ENCODE results near the gene SNAPC5. TPM values are rescaled to one million over a fixed set of nuclear protein-coding genes. Genes with fewer than 3 reads are reported as not detected.

The SNAPC5 gene
- total RNA-seq, 1 experiment from 2014 or later, result 47.6 TPM

- Mint-ChIP-seq H3K27ac (ENCODE audit: unreplicated experiment) (peak overlapping the region; percentile 93), H3K27me3 (ENCODE audit: unreplicated experiment) (no peaks in the 10 kb centered on the region), H3K36me3 (ENCODE audit: insufficient read depth, unreplicated experiment) (peaks cover 83% of the 10 kb centered on the region), H3K4me1 (ENCODE audit: low read depth, unreplicated experiment) (peaks cover 34% of the 10 kb centered on the region), H3K4me3 (ENCODE audit: low read depth, unreplicated experiment) (peak overlapping the region; percentile 91), H3K9me3 (ENCODE audit: low read depth, unreplicated experiment) (no peaks in the 10 kb centered on the region)
- BruUV-seq (replicated peaks), result no TSS peak
- intact Hi-C loops (cut with micrococcal nuclease; ENCODE audit: unreplicated experiment), result no loop called here
- CTCF ChIA-PET, result interaction anchor here (0.5 to 2.5 kb wide), 8 partner anchors 9 to 202 kb away, joined by 3 to 21 read pairs (median 4); partner anchors contain the start of gene MAP2K1
- no peak for TF ChIP-seq CTCF (IDR thresholded peaks at IDR 0.05; ENCODE audit: unreplicated experiment)
- DNase-seq, result no peak
Observed at GRCh38 chr15:66496951-66497501, 536 bp downstream of the SNAPC5 start.

GRCh38 chr15:66494262-66494661 lies 3.3 kb downstream of the SNAPC5 start:
- DNase-seq, result no peak
- no peak for TF ChIP-seq CTCF (IDR thresholded peaks at IDR 0.05; ENCODE audit: unreplicated experiment)
- no peaks in the 10 kb centered on the region for H3K27me3 Mint-ChIP-seq (ENCODE audit: unreplicated experiment)
- BruUV-seq (replicated peaks), result no TSS peak
- CTCF ChIA-PET, result no interaction called here
- H3K27ac Mint-ChIP-seq (ENCODE audit: unreplicated experiment), result peak overlapping the region; percentile 0
- intact Hi-C loops (cut with micrococcal nuclease; ENCODE audit: unreplicated experiment), result no loop called here
- no peak overlapping the region for H3K4me3 Mint-ChIP-seq (ENCODE audit: low read depth, unreplicated experiment)
- H3K9me3 Mint-ChIP-seq (ENCODE audit: low read depth, unreplicated experiment), result no peaks in the 10 kb centered on the region
- H3K4me1 Mint-ChIP-seq (ENCODE audit: low read depth, unreplicated experiment), result peaks cover 32% of the 10 kb centered on the region
- H3K36me3 Mint-ChIP-seq (ENCODE audit: insufficient read depth, unreplicated experiment), result peaks cover 65% of the 10 kb centered on the region

- Mint-ChIP-seq H3K4me3 (ENCODE audit: low read depth, unreplicated experiment) (no peak overlapping the region), H3K4me1 (ENCODE audit: low read depth, unreplicated experiment) (peaks cover 16% of the 10 kb centered on the region), H3K27ac (ENCODE audit: unreplicated experiment) (no peak overlapping the region), H3K36me3 (ENCODE audit: insufficient read depth, unreplicated experiment) (peaks cover 52% of the 10 kb centered on the region), H3K27me3 (ENCODE audit: unreplicated experiment) (no peaks in the 10 kb centered on the region), H3K9me3 (ENCODE audit: low read depth, unreplicated experiment) (no peaks in the 10 kb centered on the region)
- BruUV-seq (replicated peaks), result no TSS peak
- no peak for TF ChIP-seq CTCF (IDR thresholded peaks at IDR 0.05; ENCODE audit: unreplicated experiment)
- CTCF ChIA-PET, result interaction anchor here (0.6 to 0.7 kb wide), 3 partner anchors 43 to 507 kb away, joined by 3 to 4 read pairs (median 3); partner anchors contain the start of gene MAP2K1
- intact Hi-C loops (cut with micrococcal nuclease; ENCODE audit: unreplicated experiment), result no loop called here
- no peak for DNase-seq
Observed at GRCh38 chr15:66491846-66492245, 5.7 kb downstream of the SNAPC5 start.

GRCh38 chr15:66489179-66489791 lies 8.3 kb downstream of the SNAPC5 start:
- Mint-ChIP-seq H3K9me3 (ENCODE audit: low read depth, unreplicated experiment) (no peaks in the 10 kb centered on the region), H3K4me3 (ENCODE audit: low read depth, unreplicated experiment) (no peak overlapping the region), H3K27ac (ENCODE audit: unreplicated experiment) (no peak overlapping the region), H3K27me3 (ENCODE audit: unreplicated experiment) (no peaks in the 10 kb centered on the region), H3K4me1 (ENCODE audit: low read depth, unreplicated experiment) (peaks cover 4% of the 10 kb centered on the region), H3K36me3 (ENCODE audit: insufficient read depth, unreplicated experiment) (peaks cover 38% of the 10 kb centered on the region)
- no peak for DNase-seq
- BruUV-seq (replicated peaks), result no TSS peak
- CTCF ChIA-PET, result no interaction called here
- intact Hi-C loops (cut with micrococcal nuclease; ENCODE audit: unreplicated experiment), result no loop called here
- TF ChIP-seq CTCF (IDR thresholded peaks at IDR 0.05; ENCODE audit: unreplicated experiment), result no peak

Measured in Calu3 (cell line).